NCI-H1105 treated with DMSO at 0.1 percent for 48 hours (cell line): ENCODE data around the gene RAB32.
"Not testable (repeated sequence)": the region's sequence is repeated elsewhere in the genome, so short reads cannot be mapped to it uniquely, and the experiment has no call there.

Experiments used
- DNase-seq: peaks from one replicate; lab custom pipeline; 2025; lab: John Stamatoyannopoulos, UW

The RAB32 gene

GRCh38 chr6:146543211-146543939 is at the start of gene RAB32:
TSS of gene RAB32 (plus strand) at chr6:146543833. CDS start at chr6:146543872, 39 bp downstream.
- DNase-seq, result no peak

GRCh38 chr6:146498309-146498708 is 45.3 kb upstream of the RAB32 start:
- no peak for DNase-seq

GRCh38 chr6:146503096-146503495 is 40.5 kb upstream of the RAB32 start:
- no peak for DNase-seq

- no peak for DNase-seq
Observed at GRCh38 chr6:146515212-146515611, 28.4 kb upstream of the RAB32 start.

GRCh38 chr6:146526192-146526591 is 17.4 kb upstream of the RAB32 start:
- no peak for DNase-seq

GRCh38 chr6:146532702-146533101 is 10.9 kb upstream of the RAB32 start:
- DNase-seq, result no peak

GRCh38 chr6:146542881-146543210 is 787 bp upstream of the RAB32 start:
- no peak for DNase-seq

GRCh38 chr6:146543940-146544615 is 445 bp downstream of the RAB32 start:
- DNase-seq, result no peak

GRCh38 chr6:146544616-146545182 is 1.1 kb downstream of the RAB32 start:
- DNase-seq, result no peak

GRCh38 chr6:146545581-146545980 is 1.9 kb downstream of the RAB32 start:
- no peak for DNase-seq

- DNase-seq, result no peak
Observed at GRCh38 chr6:146546443-146547043, 2.9 kb downstream of the RAB32 start.

GRCh38 chr6:146547889-146548288 is 4.3 kb downstream of the RAB32 start:
- DNase-seq, result no peak

GRCh38 chr6:146548898-146549374 is 5.3 kb downstream of the RAB32 start:
- DNase-seq, result no peak

GRCh38 chr6:146550911-146551310 is 7.3 kb downstream of the RAB32 start:
- no peak for DNase-seq

- DNase-seq, result no peak
Observed at GRCh38 chr6:146551545-146551944, 7.9 kb downstream of the RAB32 start.

- no peak for DNase-seq
Observed at GRCh38 chr6:146553377-146554135, 9.9 kb downstream of the RAB32 start.

- no peak for DNase-seq
Observed at GRCh38 chr6:146560607-146561006, 17.0 kb downstream of the RAB32 start.

- DNase-seq, result not testable (repeated sequence)
Observed at GRCh38 chr6:146566661-146567060, 23.0 kb downstream of the RAB32 start.

- not testable (repeated sequence) for DNase-seq
Observed at GRCh38 chr6:146568619-146569018, 25.0 kb downstream of the RAB32 start.

- DNase-seq, result no peak
Observed at GRCh38 chr6:146574211-146574610, 30.6 kb downstream of the RAB32 start.

- no peak for DNase-seq
Observed at GRCh38 chr6:146578054-146578453, 34.4 kb downstream of the RAB32 start.

GRCh38 chr6:146581968-146582367 is 38.3 kb downstream of the RAB32 start:
- no peak for DNase-seq
